Effector memory CD4-positive, alpha-beta T cell (primary cell): ENCODE results near the gene HBZ.
"Not testable (repeated sequence)": the region's sequence is repeated elsewhere in the genome, so short reads cannot be mapped to it uniquely, and the experiment has no call there.

Experiments
- DNase-seq, 3 donors: peaks; one replicate each; pipeline ENCODE4 v3.0.0-alpha.2; 2020
- H3K27ac ChIP-seq: 2 replicates; pipeline ENCODE4 v1.7.0; 2013; ENCODE audit warnings: mild to moderate bottlenecking, low read length, moderate library complexity; ENCODE audit not compliant: insufficient read depth, poor library complexity, severe bottlenecking
- H3K27me3 ChIP-seq: replicated peaks from 2 replicates; pipeline ENCODE4 v1.7.0; 2013; ENCODE audit warnings: mild to moderate bottlenecking, low read length; ENCODE audit not compliant: insufficient read depth, control insufficient read depth, poor library complexity, severe bottlenecking
- H3K36me3 ChIP-seq: 2 replicates; pipeline ENCODE4 v1.7.0; 2013; ENCODE audit warnings: mild to moderate bottlenecking, low read length, moderate library complexity; ENCODE audit not compliant: control insufficient read depth, insufficient read depth
- H3K4me1 ChIP-seq: 2 replicates; pipeline ENCODE4 v1.7.0; 2013; ENCODE audit warnings: low read length, mild to moderate bottlenecking; ENCODE audit not compliant: control insufficient read depth, insufficient read depth, poor library complexity, severe bottlenecking
- H3K4me3 ChIP-seq: 2 replicates; pipeline ENCODE4 v1.7.0; 2013; ENCODE audit warnings: low read length, low read depth, mild to moderate bottlenecking; ENCODE audit not compliant: insufficient read depth, poor library complexity, severe bottlenecking
- H3K9me3 ChIP-seq: 2 replicates; pipeline ENCODE4 v1.7.0; 2013; ENCODE audit warnings: mild to moderate bottlenecking, low read length, moderate library complexity; ENCODE audit not compliant: control insufficient read depth

HBZ gene

DNA sequence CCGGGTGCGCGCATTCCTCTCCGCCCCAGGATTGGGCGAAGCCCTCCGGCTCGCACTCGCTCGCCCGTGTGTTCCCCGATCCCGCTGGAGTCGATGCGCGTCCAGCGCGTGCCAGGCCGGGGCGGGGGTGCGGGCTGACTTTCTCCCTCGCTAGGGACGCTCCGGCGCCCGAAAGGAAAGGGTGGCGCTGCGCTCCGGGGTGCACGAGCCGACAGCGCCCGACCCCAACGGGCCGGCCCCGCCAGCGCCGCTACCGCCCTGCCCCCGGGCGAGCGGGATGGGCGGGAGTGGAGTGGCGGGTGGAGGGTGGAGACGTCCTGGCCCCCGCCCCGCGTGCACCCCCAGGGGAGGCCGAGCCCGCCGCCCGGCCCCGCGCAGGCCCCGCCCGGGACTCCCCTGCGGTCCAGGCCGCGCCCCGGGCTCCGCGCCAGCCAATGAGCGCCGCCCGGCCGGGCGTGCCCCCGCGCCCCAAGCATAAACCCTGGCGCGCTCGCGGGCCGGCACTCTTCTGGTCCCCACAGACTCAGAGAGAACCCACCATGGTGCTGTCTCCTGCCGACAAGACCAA, 20.0 kb downstream of the HBZ start, which contains the start of gene HBA2:
Gene HBA2 (plus strand): TSS at position 503 of the 568 bp plus-strand sequence. CDS start 37 bp downstream, at position 540.
- H3K36me3 ChIP-seq, H3K27ac ChIP-seq, H3K9me3 ChIP-seq, H3K4me1 ChIP-seq, DNase-seq, H3K4me3 ChIP-seq: not testable (repeated sequence)
- H3K27me3 ChIP-seq: peaks cover 22% of the 10 kb centered on the region

DNA sequence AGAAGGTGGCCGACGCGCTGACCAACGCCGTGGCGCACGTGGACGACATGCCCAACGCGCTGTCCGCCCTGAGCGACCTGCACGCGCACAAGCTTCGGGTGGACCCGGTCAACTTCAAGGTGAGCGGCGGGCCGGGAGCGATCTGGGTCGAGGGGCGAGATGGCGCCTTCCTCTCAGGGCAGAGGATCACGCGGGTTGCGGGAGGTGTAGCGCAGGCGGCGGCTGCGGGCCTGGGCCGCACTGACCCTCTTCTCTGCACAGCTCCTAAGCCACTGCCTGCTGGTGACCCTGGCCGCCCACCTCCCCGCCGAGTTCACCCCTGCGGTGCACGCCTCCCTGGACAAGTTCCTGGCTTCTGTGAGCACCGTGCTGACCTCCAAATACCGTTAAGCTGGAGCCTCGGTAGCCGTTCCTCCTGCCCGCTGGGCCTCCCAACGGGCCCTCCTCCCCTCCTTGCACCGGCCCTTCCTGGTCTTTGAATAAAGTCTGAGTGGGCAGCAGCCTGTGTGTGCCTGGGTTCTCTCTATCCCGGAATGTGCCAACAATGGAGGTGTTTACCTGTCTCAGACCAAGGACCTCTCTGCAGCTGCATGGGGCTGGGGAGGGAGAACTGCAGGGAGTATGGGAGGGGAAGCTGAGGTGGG, 20.9 kb downstream of the HBZ start:
- not testable (repeated sequence) for H3K9me3 ChIP-seq, H3K36me3 ChIP-seq, H3K27ac ChIP-seq, H3K4me3 ChIP-seq, DNase-seq, H3K4me1 ChIP-seq
- peaks cover 28% of the 10 kb centered on the region for H3K27me3 ChIP-seq

DNA sequence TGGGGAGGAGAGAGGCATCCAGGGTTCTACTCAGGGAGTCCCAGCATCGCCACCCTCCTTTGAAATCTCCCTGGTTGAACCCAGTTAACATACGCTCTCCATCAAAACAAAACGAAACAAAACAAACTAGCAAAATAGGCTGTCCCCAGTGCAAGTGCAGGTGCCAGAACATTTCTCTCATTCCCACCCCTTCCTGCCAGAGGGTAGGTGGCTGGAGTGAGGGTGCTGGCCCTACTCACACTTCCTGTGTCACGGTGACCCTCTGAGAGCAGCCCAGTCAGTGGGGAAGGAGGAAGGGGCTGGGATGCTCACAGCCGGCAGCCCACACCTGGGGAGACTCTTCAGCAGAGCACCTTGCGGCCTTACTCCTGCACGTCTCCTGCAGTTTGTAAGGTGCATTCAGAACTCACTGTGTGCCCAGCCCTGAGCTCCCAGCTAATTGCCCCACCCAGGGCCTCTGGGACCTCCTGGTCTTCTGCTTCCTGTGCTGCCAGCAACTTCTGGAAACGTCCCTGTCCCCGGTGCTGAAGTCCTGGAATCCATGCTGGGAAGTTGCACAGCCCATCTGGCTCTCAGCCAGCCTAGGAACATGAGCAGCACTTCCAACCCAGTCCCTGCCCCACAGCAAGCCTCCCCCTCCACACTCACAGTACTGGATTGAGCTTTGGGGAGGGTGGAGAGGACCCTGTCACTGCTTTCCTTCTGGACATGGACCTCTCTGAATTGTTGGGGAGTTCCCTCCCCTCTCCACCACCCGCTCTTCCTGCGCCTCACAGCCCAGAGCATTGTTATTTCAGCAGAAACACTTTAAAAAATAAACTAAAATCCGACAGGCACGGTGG, 21.7 kb downstream of the HBZ start:
- H3K9me3 ChIP-seq, H3K36me3 ChIP-seq, H3K27ac ChIP-seq, H3K4me3 ChIP-seq, DNase-seq, H3K4me1 ChIP-seq: not testable (repeated sequence)
- H3K27me3 ChIP-seq: peaks cover 34% of the 10 kb centered on the region

DNA sequence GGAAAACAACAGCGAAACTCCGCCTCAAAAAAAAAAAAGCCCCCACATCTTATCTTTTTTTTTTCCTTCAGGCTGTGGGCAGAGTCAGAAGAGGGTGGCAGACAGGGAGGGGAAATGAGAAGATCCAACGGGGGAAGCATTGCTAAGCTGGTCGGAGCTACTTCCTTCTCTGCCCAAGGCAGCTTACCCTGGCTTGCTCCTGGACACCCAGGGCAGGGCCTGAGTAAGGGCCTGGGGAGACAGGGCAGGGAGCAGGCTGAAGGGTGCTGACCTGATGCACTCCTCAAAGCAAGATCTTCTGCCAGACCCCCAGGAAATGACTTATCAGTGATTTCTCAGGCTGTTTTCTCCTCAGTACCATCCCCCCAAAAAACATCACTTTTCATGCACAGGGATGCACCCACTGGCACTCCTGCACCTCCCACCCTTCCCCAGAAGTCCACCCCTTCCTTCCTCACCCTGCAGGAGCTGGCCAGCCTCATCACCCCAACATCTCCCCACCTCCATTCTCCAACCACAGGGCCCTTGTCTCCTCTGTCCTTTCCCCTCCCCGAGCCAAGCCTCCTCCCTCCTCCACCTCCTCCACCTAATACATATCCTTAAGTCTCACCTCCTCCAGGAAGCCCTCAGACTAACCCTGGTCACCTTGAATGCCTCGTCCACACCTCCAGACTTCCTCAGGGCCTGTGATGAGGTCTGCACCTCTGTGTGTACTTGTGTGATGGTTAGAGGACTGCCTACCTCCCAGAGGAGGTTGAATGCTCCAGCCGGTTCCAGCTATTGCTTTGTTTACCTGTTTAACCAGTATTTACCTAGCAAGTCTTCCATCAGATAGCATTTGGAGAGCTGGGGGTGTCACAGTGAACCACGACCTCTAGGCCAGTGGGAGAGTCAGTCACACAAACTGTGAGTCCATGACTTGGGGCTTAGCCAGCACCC, 22.8 kb downstream of the HBZ start:
- H3K4me3 ChIP-seq: no peak overlapping the region
- no peak for DNase-seq
- peaks cover 45% of the 10 kb centered on the region for H3K27me3 ChIP-seq
- H3K4me1 ChIP-seq: no peaks in the 10 kb centered on the region
- no peaks in the 10 kb centered on the region for H3K9me3 ChIP-seq
- no peak overlapping the region for H3K27ac ChIP-seq
- no peaks in the 10 kb centered on the region for H3K36me3 ChIP-seq

DNA sequence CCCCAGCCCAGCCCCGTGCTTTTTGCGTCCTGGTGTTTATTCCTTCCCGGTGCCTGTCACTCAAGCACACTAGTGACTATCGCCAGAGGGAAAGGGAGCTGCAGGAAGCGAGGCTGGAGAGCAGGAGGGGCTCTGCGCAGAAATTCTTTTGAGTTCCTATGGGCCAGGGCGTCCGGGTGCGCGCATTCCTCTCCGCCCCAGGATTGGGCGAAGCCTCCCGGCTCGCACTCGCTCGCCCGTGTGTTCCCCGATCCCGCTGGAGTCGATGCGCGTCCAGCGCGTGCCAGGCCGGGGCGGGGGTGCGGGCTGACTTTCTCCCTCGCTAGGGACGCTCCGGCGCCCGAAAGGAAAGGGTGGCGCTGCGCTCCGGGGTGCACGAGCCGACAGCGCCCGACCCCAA, 23.6 kb downstream of the HBZ start:
- not testable (repeated sequence) for H3K4me1 ChIP-seq, DNase-seq, H3K36me3 ChIP-seq, H3K9me3 ChIP-seq, H3K4me3 ChIP-seq, H3K27ac ChIP-seq
- peaks cover 41% of the 10 kb centered on the region for H3K27me3 ChIP-seq

DNA sequence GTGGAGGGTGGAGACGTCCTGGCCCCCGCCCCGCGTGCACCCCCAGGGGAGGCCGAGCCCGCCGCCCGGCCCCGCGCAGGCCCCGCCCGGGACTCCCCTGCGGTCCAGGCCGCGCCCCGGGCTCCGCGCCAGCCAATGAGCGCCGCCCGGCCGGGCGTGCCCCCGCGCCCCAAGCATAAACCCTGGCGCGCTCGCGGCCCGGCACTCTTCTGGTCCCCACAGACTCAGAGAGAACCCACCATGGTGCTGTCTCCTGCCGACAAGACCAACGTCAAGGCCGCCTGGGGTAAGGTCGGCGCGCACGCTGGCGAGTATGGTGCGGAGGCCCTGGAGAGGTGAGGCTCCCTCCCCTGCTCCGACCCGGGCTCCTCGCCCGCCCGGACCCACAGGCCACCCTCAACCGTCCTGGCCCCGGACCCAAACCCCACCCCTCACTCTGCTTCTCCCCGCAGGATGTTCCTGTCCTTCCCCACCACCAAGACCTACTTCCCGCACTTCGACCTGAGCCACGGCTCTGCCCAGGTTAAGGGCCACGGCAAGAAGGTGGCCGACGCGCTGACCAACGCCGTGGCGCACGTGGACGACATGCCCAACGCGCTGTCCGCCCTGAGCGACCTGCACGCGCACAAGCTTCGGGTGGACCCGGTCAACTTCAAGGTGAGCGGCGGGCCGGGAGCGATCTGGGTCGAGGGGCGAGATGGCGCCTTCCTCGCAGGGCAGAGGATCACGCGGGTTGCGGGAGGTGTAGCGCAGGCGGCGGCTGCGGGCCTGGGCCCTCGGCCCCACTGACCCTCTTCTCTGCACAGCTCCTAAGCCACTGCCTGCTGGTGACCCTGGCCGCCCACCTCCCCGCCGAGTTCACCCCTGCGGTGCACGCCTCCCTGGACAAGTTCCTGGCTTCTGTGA, 24.3 kb downstream of the HBZ start, which contains the start of gene HBA1:
Gene HBA1 (plus strand): TSS at position 204 of the 906 bp plus-strand sequence. CDS start 37 bp downstream, at position 241.
- peaks cover 41% of the 10 kb centered on the region for H3K27me3 ChIP-seq
- not testable (repeated sequence) for H3K4me3 ChIP-seq, H3K27ac ChIP-seq, DNase-seq, H3K4me1 ChIP-seq, H3K36me3 ChIP-seq, H3K9me3 ChIP-seq

DNA sequence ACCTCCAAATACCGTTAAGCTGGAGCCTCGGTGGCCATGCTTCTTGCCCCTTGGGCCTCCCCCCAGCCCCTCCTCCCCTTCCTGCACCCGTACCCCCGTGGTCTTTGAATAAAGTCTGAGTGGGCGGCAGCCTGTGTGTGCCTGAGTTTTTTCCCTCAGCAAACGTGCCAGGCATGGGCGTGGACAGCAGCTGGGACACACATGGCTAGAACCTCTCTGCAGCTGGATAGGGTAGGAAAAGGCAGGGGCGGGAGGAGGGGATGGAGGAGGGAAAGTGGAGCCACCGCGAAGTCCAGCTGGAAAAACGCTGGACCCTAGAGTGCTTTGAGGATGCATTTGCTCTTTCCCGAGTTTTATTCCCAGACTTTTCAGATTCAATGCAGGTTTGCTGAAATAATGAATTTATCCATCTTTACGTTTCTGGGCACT, 25.0 kb downstream of the HBZ start:
- Histone ChIP-seq H3K27me3 (peaks cover 41% of the 10 kb centered on the region), H3K9me3 (no peaks in the 10 kb centered on the region), H3K27ac (no peak overlapping the region), H3K4me3 (no peak overlapping the region), H3K36me3 (no peaks in the 10 kb centered on the region), H3K4me1 (peaks cover 10% of the 10 kb centered on the region)
- no peak for DNase-seq

DNA sequence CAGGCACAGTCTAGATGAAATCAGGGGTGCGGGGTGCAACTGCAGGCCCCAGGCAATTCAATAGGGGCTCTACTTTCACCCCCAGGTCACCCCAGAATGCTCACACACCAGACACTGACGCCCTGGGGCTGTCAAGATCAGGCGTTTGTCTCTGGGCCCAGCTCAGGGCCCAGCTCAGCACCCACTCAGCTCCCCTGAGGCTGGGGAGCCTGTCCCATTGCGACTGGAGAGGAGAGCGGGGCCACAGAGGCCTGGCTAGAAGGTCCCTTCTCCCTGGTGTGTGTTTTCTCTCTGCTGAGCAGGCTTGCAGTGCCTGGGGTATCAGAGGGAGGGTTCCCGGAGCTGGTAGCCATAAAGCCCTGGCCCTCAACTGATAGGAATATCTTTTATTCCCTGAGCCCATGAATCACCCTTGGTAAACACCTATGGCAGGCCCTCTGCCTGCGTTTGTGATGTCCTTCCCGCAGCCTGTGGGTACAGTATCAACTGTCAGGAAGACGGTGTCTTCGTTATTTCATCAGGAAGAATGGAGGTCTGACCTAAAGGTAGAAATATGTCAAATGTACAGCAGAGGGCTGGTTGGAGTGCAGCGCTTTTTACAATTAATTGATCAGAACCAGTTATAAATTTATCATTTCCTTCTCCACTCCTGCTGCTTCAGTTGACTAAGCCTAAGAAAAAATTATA, 25.7 kb downstream of the HBZ start:
- Histone ChIP-seq H3K4me1 (peaks cover 10% of the 10 kb centered on the region), H3K27me3 (peaks cover 41% of the 10 kb centered on the region), H3K27ac (no peak overlapping the region), H3K4me3 (no peak overlapping the region), H3K9me3 (no peaks in the 10 kb centered on the region), H3K36me3 (no peaks in the 10 kb centered on the region)
- DNase-seq: no peak
